GM21529 (cell line): ENCODE measurements around the gene ZSWIM1.
A peak's percentile ranks its signal among the peaks of the same experiment; 100 is the strongest.

Experiments used
- ATAC-seq: cut with Tn5 transposase; IDR thresholded peaks from one replicate; pipeline ENCODE4 v1.9.1; 2021; ENCODE audit not compliant: unreplicated experiment

ZSWIM1 gene

GRCh38 chr20:45880988-45881788, at the start of gene ZSWIM1:
Gene ZSWIM1, plus strand, starts transcription at chr20:45881227. Its CDS starts 1,366 bp downstream, at chr20:45882593.
- ATAC-seq = peak; percentile 98

- ATAC-seq = no peak
These were observed 48.4 kb upstream of the ZSWIM1 start for GRCh38 chr20:45832619-45833018.

- no peak for ATAC-seq
These were observed 47.8 kb upstream of the ZSWIM1 start, which contains the start of gene SNX21 for GRCh38 chr20:45833030-45833882. Gene SNX21, plus strand, starts transcription at chr20:45833799. Its CDS starts 121 bp downstream, at chr20:45833920.

- ATAC-seq = no peak
These were observed 46.9 kb upstream of the ZSWIM1 start for GRCh38 chr20:45833883-45834796.

- no peak for ATAC-seq
These were observed 46.2 kb upstream of the ZSWIM1 start for GRCh38 chr20:45834797-45835161.

- ATAC-seq = no peak
These were observed 45.7 kb upstream of the ZSWIM1 start for GRCh38 chr20:45835329-45835765.

- no peak for ATAC-seq
These were observed 45.2 kb upstream of the ZSWIM1 start for GRCh38 chr20:45835825-45836224.

GRCh38 chr20:45836841-45837240, 44.2 kb upstream of the ZSWIM1 start:
- ATAC-seq = no peak

GRCh38 chr20:45840700-45841198, 40.3 kb upstream of the ZSWIM1 start:
- ATAC-seq = no peak

GRCh38 chr20:45841407-45842129, 39.5 kb upstream of the ZSWIM1 start:
- ATAC-seq = no peak

- ATAC-seq = peak; percentile 78
These were observed 38.7 kb upstream of the ZSWIM1 start for GRCh38 chr20:45842169-45842812.

GRCh38 chr20:45843506-45843905, 37.5 kb upstream of the ZSWIM1 start:
- no peak for ATAC-seq

GRCh38 chr20:45845452-45845851, 35.6 kb upstream of the ZSWIM1 start:
- ATAC-seq = no peak

- no peak for ATAC-seq
These were observed 32.6 kb upstream of the ZSWIM1 start for GRCh38 chr20:45848421-45848820.

- ATAC-seq = no peak
These were observed 32.0 kb upstream of the ZSWIM1 start for GRCh38 chr20:45848969-45849582.

GRCh38 chr20:45850238-45850637, 30.8 kb upstream of the ZSWIM1 start:
- ATAC-seq = no peak

- ATAC-seq = no peak
These were observed 30.1 kb upstream of the ZSWIM1 start for GRCh38 chr20:45850926-45851325.

- no peak for ATAC-seq
These were observed 29.5 kb upstream of the ZSWIM1 start for GRCh38 chr20:45851501-45851900.

- ATAC-seq = no peak
These were observed 28.7 kb upstream of the ZSWIM1 start for GRCh38 chr20:45852326-45852725.
